Psoas muscle (tissue), 8 donors: ENCODE measurements around the gene MCM3. TPM values are rescaled to one million over a fixed set of nuclear protein-coding genes. Genes with fewer than 3 reads are reported as not detected.

Source experiments
- ATAC-seq, 4 donors: fragments of 200-7000 bp; cut with Tn5 transposase; one replicate each; pipeline ENCODE4 v1.9.1; 2020; ENCODE audit warnings: moderate library complexity in 3 of 4, mild to moderate bottlenecking in 2 of 4
- DNase-seq, 2 donors: peaks; one replicate each; pipeline ENCODE4 v3.0.0-alpha.2; 2020
- H3K27ac ChIP-seq: fragments of 200-600 bp; one replicate; pipeline ENCODE4 v1.8.0; 2022
- H3K27me3 ChIP-seq, 3 donors: fragments of 200-600 bp in 1 of 3; one replicate each; pipeline versions ENCODE4 v1.6.1 to v1.8.0; 2013 to 2022; ENCODE audit warnings: low read length in 2 of 3, mild to moderate bottlenecking in 2 of 3, moderate library complexity in 1 of 3; ENCODE audit not compliant: insufficient read depth in 3 of 3
- H3K36me3 ChIP-seq, 2 donors: fragments of 200-600 bp in 1 of 2; one replicate each; pipeline versions ENCODE4 v1.6.1 to v1.8.0; 2013 to 2022; ENCODE audit warnings: low read depth in 1 of 2, mild to moderate bottlenecking in 1 of 2, moderate library complexity in 1 of 2; ENCODE audit not compliant: insufficient read depth in 1 of 2
- H3K4me1 ChIP-seq: fragments of 200-600 bp; one replicate; pipeline ENCODE4 v1.8.0; 2022
- H3K4me3 ChIP-seq: fragments of 200-600 bp; one replicate; pipeline ENCODE4 v1.8.0; 2022; ENCODE audit warnings: mild to moderate bottlenecking
- H3K9me3 ChIP-seq: fragments of 200-600 bp; one replicate; pipeline ENCODE4 v1.8.0; 2022
- CTCF ChIP-seq: fragments of 200-600 bp; IDR thresholded peaks from one replicate; pipeline ENCODE4 v1.8.0; 2022; ENCODE audit warnings: antibody characterized with exemption
- WGBS, 3 donors: extraction: QIAGEN DNeasy Blood & Tissue Kit; methylation state at CpG; one replicate each; pipeline versions ENCODE4 v1.1.6 to v1.1.7; 2013; 5-methylcytosine and 5-hydroxymethylcytosine counted together
- intact Hi-C, 2 donors: fragments of 100-400 bp; cut with DNase I; formaldehyde crosslinking; loops; one replicate each; pipeline versions ENCODE4 v1.11.0 to v1.14.2; 2022
- polyA plus RNA-seq, 3 donors: library from polyadenylated mRNA; stranded (reverse); fragments of 200-250 nt; gene quantifications; one replicate each; pipeline ENCODE4 v1.2.3, GENCODE V29; 2013
- total RNA-seq, 4 donors: library from RNA; stranded (reverse); fragmentation: NEBNext Ultra II Directional in 2 of 4; extraction: Animal tissue kit (Norgen Biotek cat#: 25700) in 2 of 4; gene quantifications; one replicate each; pipeline versions ENCODE4 v1.2.1 to v1.2.4, GENCODE V29; 2021 to 2023
- donor health status: healthy with polysubstance abuse.
- donor health status: DM: no; HTN: no; CAD: no; lungs with moderate emphysema.
- donor health status: Bipolar disorder and iron deficiency.
- donor health status: healthy.
- donor health status: DM: yes; HTN: yes; CAD: no.
- donor health status: DM: no; HTN: no; CAD: no.
- donor health status: DM: no; HTN: no; CAD: no.
- donor health status: DM: yes; HTN: yes; CAD: no.

The MCM3 gene
- total and polyA plus RNA-seq, 7 donors = 7.6 to 25.0 (median 11.2) TPM

- H3K27me3 ChIP-seq = no peaks in the 10 kb centered on the region
- WGBS, 3 donors = 85 to 93% (median 87%) methylated on average over 3 of the region's 3 CpGs
- intact Hi-C loops = no loop called here
- H3K27ac ChIP-seq = no peak overlapping the region
- TF ChIP-seq CTCF = no peak
- H3K9me3 ChIP-seq = no peaks in the 10 kb centered on the region
- ATAC-seq = no peak
- H3K4me1 ChIP-seq = no peaks in the 10 kb centered on the region
- no peak for DNase-seq
- H3K36me3 ChIP-seq = no peaks in the 10 kb centered on the region
- no peak overlapping the region for H3K4me3 ChIP-seq
These were observed 15.1 kb upstream of the MCM3 start for GRCh38 chr6:52299653-52300052.

GRCh38 chr6:52297433-52297832 is 12.9 kb upstream of the MCM3 start:
- intact Hi-C loops = no loop called here
- ATAC-seq (no peak), DNase-seq (no peak)
- no peak for TF ChIP-seq CTCF
- no peaks in the 10 kb centered on the region for H3K36me3 ChIP-seq
- H3K4me1 ChIP-seq = no peaks in the 10 kb centered on the region
- H3K27ac ChIP-seq = no peak overlapping the region
- no peak overlapping the region for H3K4me3 ChIP-seq
- H3K27me3 ChIP-seq = no peaks in the 10 kb centered on the region
- WGBS, 3 donors = 63 to 87% (median 84%) methylated on average over 3 of the region's 3 CpGs
- no peaks in the 10 kb centered on the region for H3K9me3 ChIP-seq

GRCh38 chr6:52293067-52293466 is 8.5 kb upstream of the MCM3 start:
- Histone ChIP-seq H3K4me3 (no peak overlapping the region), H3K27ac (no peak overlapping the region), H3K36me3 (no peaks in the 10 kb centered on the region), H3K4me1 (no peaks in the 10 kb centered on the region), H3K9me3 (no peaks in the 10 kb centered on the region), H3K27me3 (no peaks in the 10 kb centered on the region)
- intact Hi-C loops = no loop called here
- no peak for ATAC-seq
- no peak for DNase-seq
- no peak for TF ChIP-seq CTCF

DNA sequence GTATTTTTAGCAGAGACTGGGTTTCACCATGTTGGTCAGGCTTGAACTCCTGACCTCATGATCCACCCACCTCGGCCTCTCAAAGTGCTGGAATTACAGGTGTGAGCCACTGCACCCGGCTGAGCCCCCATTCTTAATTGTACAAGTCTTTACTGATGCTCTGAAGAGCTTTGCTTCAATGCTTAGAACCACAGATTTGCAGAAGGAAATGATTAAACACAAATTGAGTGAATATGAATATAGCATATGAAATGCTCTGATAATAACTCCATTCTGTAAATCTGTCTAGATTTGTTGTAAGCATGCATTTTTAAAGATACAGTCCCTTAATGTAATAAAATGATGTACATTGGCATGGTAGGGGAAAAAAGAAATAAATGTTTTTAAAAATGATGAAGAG is 4.3 kb upstream of the MCM3 start:
- Histone ChIP-seq H3K27ac (no peak overlapping the region), H3K27me3 (no peaks in the 10 kb centered on the region), H3K4me1 (peaks cover 2% of the 10 kb centered on the region), H3K4me3 (no peak overlapping the region), H3K36me3 (no peaks in the 10 kb centered on the region), H3K9me3 (no peaks in the 10 kb centered on the region)
- intact Hi-C loops = loop anchor here (5.0 to 10.0 kb wide), 5 partner anchors 108 to 378 kb away; partner anchors contain the start of gene TRAM2 (in 1 of the 2)
- WGBS, 3 donors = 67 to 75% (median 67%) methylated on average over 2 of the region's 2 CpGs
- TF ChIP-seq CTCF = no peak
- DNase-seq (no peak), ATAC-seq (no peak)

- Histone ChIP-seq H3K9me3 (no peaks in the 10 kb centered on the region), H3K27me3 (no peaks in the 10 kb centered on the region), H3K27ac (no peak overlapping the region), H3K36me3 (no peaks in the 10 kb centered on the region), H3K4me3 (no peak overlapping the region), H3K4me1 (peaks cover 7% of the 10 kb centered on the region)
- DNase-seq = no peak
- TF ChIP-seq CTCF = no peak
- intact Hi-C loops = loop anchor here (5.0 to 10.0 kb wide), 5 partner anchors 109 to 379 kb away; partner anchors contain the start of gene TRAM2 (in 1 of the 2)
- WGBS, 3 donors = 84% methylated on average over 7 of the region's 7 CpGs
- ATAC-seq = no peak
These were observed 3.7 kb upstream of the MCM3 start for GRCh38 chr6:52288216-52288615.
